Breast epithelium (tissue), 4 donors: ENCODE measurements around the gene FAM180B. TPM values are rescaled to one million over a fixed set of nuclear protein-coding genes. Genes with fewer than 3 reads are reported as not detected.
"Not testable (repeated sequence)": the region's sequence is repeated elsewhere in the genome, so short reads cannot be mapped to it uniquely, and the experiment has no call there.

Source experiments
- DNase-seq, 2 donors: peaks; one replicate each; pipeline ENCODE4 v3.0.0-alpha.2; 2019; ENCODE audit warnings: low spot score in 2 of 2
- H3K27ac ChIP-seq, 2 donors: fragments of 200-600 bp; sonication (generic) in 1 of 2; one replicate each; pipeline ENCODE4 v1.5.1; 2016 to 2019; ENCODE audit warnings: mild to moderate bottlenecking in 1 of 2
- H3K27me3 ChIP-seq, 2 donors: fragments of 200-600 bp; sonication (generic) in 1 of 2; one replicate each; pipeline versions ENCODE4 v1.5.1 to v1.6.0; 2017 to 2019; ENCODE audit warnings: control low read depth in 1 of 2, mild to moderate bottlenecking in 1 of 2
- H3K36me3 ChIP-seq: fragments of 200-600 bp; one replicate; pipeline ENCODE4 v1.5.1; 2019
- H3K4me1 ChIP-seq, 2 donors: fragments of 200-600 bp; sonication (generic); one replicate each; pipeline ENCODE4 v1.5.1; 2016 to 2019; ENCODE audit warnings: control low read depth in 1 of 2
- H3K4me3 ChIP-seq, 3 donors: fragments of 200-600 bp; sonication (generic); 1 replicate in 2 of 3; 2 replicates in 1 of 3; pipeline ENCODE4 v1.5.1; 2016 to 2019; ENCODE audit warnings: mild to moderate bottlenecking in 3 of 3, moderate library complexity in 2 of 3
- H3K9me3 ChIP-seq, 2 donors: fragments of 200-600 bp; sonication (generic) in 1 of 2; one replicate each; pipeline ENCODE4 v1.5.1; 2016 to 2019; ENCODE audit warnings: control low read depth in 1 of 2
- POLR2A ChIP-seq: fragments of 450-650 bp; IDR thresholded peaks from one replicate; pipeline ENCODE4 v1.6.1; 2016; ENCODE audit warnings: antibody characterized with exemption, mild to moderate bottlenecking, moderate library complexity
- POLR2AphosphoS5 ChIP-seq, 3 donors: sonication (generic); formaldehyde crosslinking; IDR thresholded peaks; one replicate each; pipeline ENCODE4 v1.6.1; 2017; ENCODE audit warnings: antibody characterized with exemption in 3 of 3
- intact Hi-C: fragments of 100-400 bp; cut with DNase I; formaldehyde crosslinking; loops from one replicate; pipeline ENCODE4 v1.15.1; 2023; ENCODE audit warnings: low total_unique reads
- total RNA-seq, 3 donors: library from RNA; depleted of rRNA; stranded (reverse); fragments of >200 nt; gene quantifications; one replicate each; pipeline ENCODE4 v1.1.0, GENCODE V29; 2016
- TF ChIP-seq, protein P1 (sequence below), 3 donors: fragments of 450-650 bp; IDR thresholded peaks; one replicate each; pipeline ENCODE4 v1.5.1; 2016 to 2017; ENCODE audit warnings: antibody characterized with exemption in 3 of 3, mild to moderate bottlenecking in 3 of 3, moderate library complexity in 3 of 3

The FAM180B gene
- total RNA-seq, 3 donors from 2014 or later, result 11.2 TPM; not detected in 2

- H3K36me3 ChIP-seq, result no peaks in the 10 kb centered on the region
- DNase-seq, result peak; percentile 85 to 90
- H3K27me3 ChIP-seq, result no peaks in the 10 kb centered on the region
- no peaks in the 10 kb centered on the region for H3K4me1 ChIP-seq
- H3K9me3 ChIP-seq, result no peaks in the 10 kb centered on the region
- H3K4me3 ChIP-seq, result peak within 1 kb of the TSS; percentile 84 to 98 (median 85)
- peak within 1 kb of the TSS; percentile 94 for H3K27ac ChIP-seq
- intact Hi-C loops, result no loop called here
- TF ChIP-seq, protein P1, sequence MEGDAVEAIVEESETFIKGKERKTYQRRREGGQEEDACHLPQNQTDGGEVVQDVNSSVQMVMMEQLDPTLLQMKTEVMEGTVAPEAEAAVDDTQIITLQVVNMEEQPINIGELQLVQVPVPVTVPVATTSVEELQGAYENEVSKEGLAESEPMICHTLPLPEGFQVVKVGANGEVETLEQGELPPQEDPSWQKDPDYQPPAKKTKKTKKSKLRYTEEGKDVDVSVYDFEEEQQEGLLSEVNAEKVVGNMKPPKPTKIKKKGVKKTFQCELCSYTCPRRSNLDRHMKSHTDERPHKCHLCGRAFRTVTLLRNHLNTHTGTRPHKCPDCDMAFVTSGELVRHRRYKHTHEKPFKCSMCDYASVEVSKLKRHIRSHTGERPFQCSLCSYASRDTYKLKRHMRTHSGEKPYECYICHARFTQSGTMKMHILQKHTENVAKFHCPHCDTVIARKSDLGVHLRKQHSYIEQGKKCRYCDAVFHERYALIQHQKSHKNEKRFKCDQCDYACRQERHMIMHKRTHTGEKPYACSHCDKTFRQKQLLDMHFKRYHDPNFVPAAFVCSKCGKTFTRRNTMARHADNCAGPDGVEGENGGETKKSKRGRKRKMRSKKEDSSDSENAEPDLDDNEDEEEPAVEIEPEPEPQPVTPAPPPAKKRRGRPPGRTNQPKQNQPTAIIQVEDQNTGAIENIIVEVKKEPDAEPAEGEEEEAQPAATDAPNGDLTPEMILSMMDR (IDR thresholded peaks at IDR 0.05), result peak in 2 of 3 donors; percentile 56 to 90
- TF ChIP-seq POLR2A, result no peak
- TF ChIP-seq POLR2AphosphoS5 (IDR thresholded peaks at IDR 0.05), result peak; percentile 83 to 86 (median 84)
Measured at GRCh38 chr11:47552566-47553405, 33.7 kb upstream of the FAM180B start, which contains the start of gene CELF1. TSS of gene CELF1 (minus strand) at chr11:47553132. CDS start at chr11:47499523, 53,609 bp downstream.

- no peak for TF ChIP-seq POLR2A
- peak in 1 of 3 donors; percentile 2 for TF ChIP-seq POLR2AphosphoS5 (IDR thresholded peaks at IDR 0.05)
- TF ChIP-seq, protein P1 (IDR thresholded peaks at IDR 0.05), result peak in 1 of 3 donors; percentile 14
- Histone ChIP-seq H3K36me3 (no peaks in the 10 kb centered on the region), H3K4me1 (no peaks in the 10 kb centered on the region), H3K9me3 (no peaks in the 10 kb centered on the region), H3K4me3 (peak overlapping the region; percentile 84 to 98 (median 85)), H3K27ac (peak overlapping the region; percentile 94), H3K27me3 (no peaks in the 10 kb centered on the region)
- intact Hi-C loops, result no loop called here
- DNase-seq, result no peak
Measured at GRCh38 chr11:47553406-47553743, 33.1 kb upstream of the FAM180B start.

GRCh38 chr11:47557004-47557403 lies 29.5 kb upstream of the FAM180B start:
- H3K36me3 ChIP-seq, H3K4me3 ChIP-seq, H3K4me1 ChIP-seq, H3K27me3 ChIP-seq, intact Hi-C loops, H3K27ac ChIP-seq, DNase-seq, H3K9me3 ChIP-seq: not testable (repeated sequence)

GRCh38 chr11:47558695-47559094 lies 27.8 kb upstream of the FAM180B start:
- no peaks in the 10 kb centered on the region for H3K4me1 ChIP-seq
- intact Hi-C loops, result no loop called here
- TF ChIP-seq POLR2AphosphoS5 (IDR thresholded peaks at IDR 0.05), result no peak
- TF ChIP-seq POLR2A, result no peak
- TF ChIP-seq, protein P1 (IDR thresholded peaks at IDR 0.05), result no peak

DNA sequence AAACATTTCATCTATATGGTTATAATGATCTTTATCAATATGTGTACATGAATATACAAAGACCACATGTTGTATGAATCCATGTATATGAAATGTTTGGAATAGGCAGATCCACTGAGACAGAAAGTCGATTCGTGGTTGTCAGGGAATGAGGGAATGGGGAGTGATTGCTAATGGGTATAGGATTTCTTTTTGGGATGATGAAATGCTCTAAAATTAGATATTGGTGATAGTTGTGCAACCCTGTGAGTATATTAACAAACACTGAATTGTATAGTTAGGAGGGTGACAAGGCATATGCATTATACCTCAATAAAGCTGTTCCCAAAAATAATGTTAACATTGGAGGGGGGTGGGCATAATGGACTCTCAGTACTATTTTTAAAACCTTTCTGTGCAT lies 26.1 kb upstream of the FAM180B start:
- no peaks in the 10 kb centered on the region for H3K36me3 ChIP-seq
- DNase-seq, result no peak
- H3K4me1 ChIP-seq, result no peaks in the 10 kb centered on the region
- intact Hi-C loops, result no loop called here
- TF ChIP-seq, protein P1 (IDR thresholded peaks at IDR 0.05), result no peak
- TF ChIP-seq POLR2AphosphoS5 (IDR thresholded peaks at IDR 0.05) (no peak), POLR2A (no peak)
- H3K27ac ChIP-seq, result no peak overlapping the region
- no peak overlapping the region for H3K4me3 ChIP-seq
- H3K27me3 ChIP-seq, result no peaks in the 10 kb centered on the region
- H3K9me3 ChIP-seq, result no peaks in the 10 kb centered on the region

More at GRCh38 chr11:47558695-47559094, 27.8 kb upstream of the FAM180B start:
- H3K27me3 ChIP-seq, result no peaks in the 10 kb centered on the region
- DNase-seq, result no peak
- H3K27ac ChIP-seq, result no peak overlapping the region
- H3K36me3 ChIP-seq, result no peaks in the 10 kb centered on the region
- H3K4me3 ChIP-seq, result no peak overlapping the region
- no peaks in the 10 kb centered on the region for H3K9me3 ChIP-seq

DNA sequence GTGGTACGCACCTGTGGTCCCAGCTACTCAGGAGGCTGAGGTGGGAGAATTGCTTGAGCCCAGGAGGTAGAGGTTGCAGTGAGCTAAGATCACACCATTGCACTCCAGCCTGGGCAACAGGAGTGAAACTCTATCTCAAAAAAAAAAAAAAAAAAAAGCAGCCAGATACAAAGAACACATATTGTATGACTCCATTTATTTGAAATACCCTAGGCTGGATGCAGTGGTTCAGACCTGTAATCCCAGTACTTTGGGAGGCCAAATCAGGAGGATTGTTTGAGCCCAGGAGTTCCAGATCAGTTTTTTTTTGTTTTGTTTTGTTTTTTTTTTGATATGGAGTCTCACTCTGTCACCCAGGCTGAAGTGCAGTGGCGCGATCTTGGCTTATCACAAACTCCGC lies 24.1 kb upstream of the FAM180B start:
- intact Hi-C loops, H3K4me3 ChIP-seq, H3K36me3 ChIP-seq, H3K9me3 ChIP-seq, H3K27ac ChIP-seq, DNase-seq, H3K4me1 ChIP-seq, H3K27me3 ChIP-seq: not testable (repeated sequence)

- not testable (repeated sequence) for DNase-seq, H3K27ac ChIP-seq
Measured at GRCh38 chr11:47564366-47564765, 22.1 kb upstream of the FAM180B start.

More at GRCh38 chr11:47564366-47564765, 22.1 kb upstream of the FAM180B start:
- H3K4me1 ChIP-seq, H3K9me3 ChIP-seq, intact Hi-C loops, H3K27me3 ChIP-seq, H3K36me3 ChIP-seq: not testable (repeated sequence)
- peak overlapping the region in 1 of 3 donors; percentile 97 for H3K4me3 ChIP-seq
